Dedifferentiated amniotic fluid mesenchymal stem cell (primary cell): ENCODE data around the gene SPINK4.

Experiments used
- DNase-seq: peaks from one replicate; pipeline ENCODE4 v3.0.0-alpha.2; 2016; ENCODE audit errors: extremely low spot score

SPINK4 gene

DNA sequence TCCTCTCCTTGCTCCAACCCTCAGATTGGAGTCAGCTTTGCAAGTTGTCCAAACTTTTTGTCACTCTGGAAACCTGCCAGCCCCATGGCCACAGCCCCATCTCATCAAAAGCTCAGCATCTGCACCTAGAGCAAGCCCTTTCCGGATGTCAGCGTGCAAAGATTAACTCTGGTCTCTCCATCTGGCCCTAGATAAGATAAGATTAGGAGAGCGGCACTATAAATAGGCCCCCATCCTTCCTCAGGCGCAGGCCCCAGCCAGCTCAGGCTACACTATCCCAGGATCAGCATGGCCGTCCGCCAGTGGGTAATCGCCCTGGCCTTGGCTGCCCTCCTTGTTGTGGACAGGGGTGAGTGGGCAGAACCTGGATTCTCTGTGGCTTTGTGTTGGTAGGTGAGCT is at the start of gene SPINK4:
Gene SPINK4 (plus strand): TSS at position 247 of the 400 bp plus-strand sequence. CDS start 42 bp downstream, at position 289.
- DNase-seq = no peak

- no peak for DNase-seq
Measured at GRCh38 chr9:33192493-33193255, 47.3 kb upstream of the SPINK4 start.

DNA sequence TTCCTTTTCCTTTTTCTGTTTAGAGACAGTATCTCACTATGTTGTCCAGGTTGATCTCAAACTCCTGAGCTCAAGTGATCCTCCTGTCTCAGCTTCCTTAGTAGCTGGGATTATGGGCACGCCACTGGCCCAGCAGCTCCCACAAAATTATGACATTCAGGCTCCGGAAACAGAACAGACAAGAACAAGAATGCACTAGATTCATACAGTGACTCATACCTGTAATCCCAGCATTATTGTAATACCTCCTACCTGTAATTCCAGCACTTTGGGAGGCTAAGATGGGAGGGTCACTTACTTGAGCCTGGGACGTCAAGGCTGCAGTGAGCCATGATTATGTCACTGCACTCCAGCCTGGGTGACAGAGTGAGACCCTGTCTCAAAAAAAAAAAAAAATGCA is 46.1 kb upstream of the SPINK4 start:
- DNase-seq = no peak

DNA sequence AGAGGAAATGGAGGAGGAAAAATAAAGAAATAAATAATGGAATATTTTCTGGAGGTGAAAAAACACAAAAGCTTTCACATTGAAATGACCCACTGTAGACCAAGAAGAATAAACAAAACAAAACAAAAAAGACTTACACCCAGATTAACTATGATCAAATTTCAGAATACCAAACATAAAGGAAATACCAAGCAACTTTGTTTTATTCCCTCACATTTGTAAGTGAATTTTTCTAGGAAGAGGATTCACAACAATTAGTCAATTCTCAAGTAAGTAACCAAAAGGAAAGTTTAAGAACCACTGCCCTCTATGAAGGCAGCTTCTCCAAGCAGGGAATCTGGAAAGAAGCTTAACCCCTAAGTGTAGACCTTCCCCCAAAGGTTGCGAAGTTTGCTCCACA is 43.2 kb upstream of the SPINK4 start:
- DNase-seq = peak; percentile 36

GRCh38 chr9:33197279-33198152 is 42.5 kb upstream of the SPINK4 start:
- DNase-seq = no peak

GRCh38 chr9:33198165-33198564 is 41.8 kb upstream of the SPINK4 start:
- DNase-seq = no peak

DNA sequence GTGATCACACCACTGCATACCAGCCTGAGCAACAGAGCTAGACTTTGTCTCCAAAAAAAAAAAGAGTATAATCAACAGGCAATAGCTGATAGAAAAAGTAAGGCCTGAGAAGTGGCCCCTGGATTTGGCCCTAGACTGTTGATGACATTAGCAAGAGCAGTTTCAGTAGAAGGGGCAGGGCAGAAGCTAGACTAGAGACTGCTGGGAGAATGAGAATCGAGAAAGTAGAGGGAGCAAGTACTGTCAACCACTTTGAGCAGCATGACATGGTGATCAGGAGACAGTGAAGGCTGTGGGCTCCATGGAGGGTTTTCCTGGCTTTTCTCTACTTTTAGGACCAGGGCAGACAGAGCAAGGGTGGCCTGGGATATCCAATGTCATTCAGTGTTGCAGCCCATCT is 37.9 kb upstream of the SPINK4 start:
- DNase-seq = no peak

DNA sequence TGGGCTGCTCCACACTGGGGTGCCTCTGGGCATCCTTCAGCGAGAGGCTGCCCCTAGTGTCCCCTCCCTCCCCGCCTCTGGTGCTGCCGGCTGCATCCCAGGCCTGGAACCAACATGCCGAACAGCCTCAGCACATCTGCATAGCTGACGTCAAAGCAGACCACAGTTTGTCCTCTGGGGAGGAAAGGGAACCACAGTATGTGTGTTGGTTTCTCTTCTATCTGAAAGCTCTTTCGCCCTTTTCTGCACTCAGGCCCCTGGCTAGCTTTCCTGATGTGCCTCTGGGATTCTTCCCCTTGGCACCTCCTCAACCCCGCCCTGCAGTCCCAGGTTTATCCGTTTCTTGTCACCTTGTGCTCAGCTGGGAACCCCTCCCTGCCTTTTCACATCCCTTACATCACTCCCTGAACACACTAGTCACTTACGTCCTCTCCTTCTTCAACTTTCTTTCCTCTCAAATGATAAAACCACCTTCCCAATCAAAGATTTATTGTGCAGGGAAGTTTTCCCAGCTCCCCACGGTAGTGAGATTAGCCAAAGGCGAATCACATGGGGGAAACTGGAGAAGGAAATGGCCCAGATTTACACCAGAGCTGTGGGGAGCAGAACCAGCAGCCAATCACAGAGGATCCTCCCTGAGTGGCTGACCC is 37.3 kb upstream of the SPINK4 start:
- DNase-seq = no peak

DNA sequence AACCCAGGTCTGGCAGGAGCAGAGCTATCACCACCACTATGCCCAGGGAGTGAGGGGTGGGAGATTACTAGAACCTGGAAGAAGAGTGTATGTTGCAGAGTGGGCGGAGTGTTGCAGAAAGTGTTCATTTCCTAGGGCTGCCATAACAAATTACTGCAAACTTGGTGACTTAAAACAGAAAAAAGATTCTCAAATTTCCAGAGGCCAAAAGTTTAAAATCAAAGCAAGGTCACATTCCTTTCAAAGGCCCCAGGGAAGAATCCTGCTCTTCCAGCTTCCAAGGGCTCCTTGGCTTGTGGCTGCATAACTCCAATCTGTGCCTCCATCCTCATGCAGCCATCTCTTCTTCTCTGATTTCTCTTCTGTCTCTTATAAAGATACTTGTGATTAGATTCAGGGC is 30.6 kb upstream of the SPINK4 start:
- peak; percentile 20 for DNase-seq

DNA sequence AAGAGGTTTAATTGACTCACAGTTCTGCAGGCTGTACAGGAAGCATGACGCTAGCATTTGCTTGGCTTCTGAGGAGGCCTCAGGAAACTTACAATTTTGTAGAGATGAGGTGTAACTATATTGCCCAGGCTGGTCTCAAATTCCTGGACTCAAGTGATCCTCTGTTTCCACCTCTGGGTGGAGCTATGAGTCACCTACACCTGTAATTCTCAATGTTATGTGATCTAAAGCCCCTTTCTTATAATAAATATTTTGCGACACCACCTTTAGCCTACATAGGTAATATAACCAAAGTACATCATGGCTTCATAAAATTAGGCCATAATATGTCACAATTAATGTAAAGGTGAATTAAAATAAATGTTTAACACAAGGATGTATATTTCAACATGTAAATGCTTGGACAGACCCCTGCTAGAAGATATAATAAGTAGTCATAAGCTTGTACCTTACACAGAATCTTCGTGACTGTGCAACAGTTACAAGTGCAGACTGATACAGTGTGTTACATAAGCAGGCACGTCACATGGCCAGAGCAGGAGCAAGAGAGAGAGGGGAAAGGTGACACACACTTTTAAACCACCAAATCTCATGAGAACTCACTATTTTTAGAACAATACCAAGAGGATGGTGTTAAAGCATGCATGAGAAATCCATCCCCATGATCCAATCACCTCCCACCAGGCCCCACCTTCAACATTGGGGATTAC is 29.8 kb upstream of the SPINK4 start:
- DNase-seq = no peak

DNA sequence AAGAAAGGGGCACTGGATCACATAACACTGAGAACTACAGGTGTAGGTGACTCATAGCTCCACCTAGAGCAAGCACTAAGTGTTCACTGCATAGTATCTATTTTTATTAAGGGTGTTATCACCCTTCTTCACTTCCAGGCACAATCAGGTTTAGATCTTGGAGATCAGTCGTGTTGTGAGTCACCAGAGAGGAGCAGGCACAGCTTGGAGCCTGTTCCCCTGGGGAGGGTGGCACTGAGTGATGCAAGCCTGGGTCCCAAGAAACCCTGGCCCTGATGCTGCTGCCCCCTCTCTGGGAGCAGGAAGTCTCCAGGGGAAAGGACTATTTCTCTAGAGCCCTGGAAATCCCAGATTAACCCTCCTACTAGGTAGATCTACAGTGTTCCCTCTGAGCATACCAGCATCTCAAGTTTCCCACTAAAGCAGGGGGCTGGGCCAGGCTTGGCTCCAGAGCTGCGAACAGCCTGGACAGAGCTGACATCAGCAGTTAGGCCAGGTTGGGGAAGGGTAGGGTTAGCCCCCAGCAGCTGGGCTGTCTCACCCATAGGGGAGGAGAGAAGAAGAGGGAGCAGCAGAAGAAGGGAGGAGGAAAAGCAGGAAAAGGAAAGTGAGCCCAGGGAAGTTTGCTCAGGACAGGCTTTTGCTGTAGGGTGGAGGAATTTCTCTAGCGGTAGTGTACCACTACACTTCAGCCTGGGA is 28.1 kb upstream of the SPINK4 start:
- no peak for DNase-seq

DNA sequence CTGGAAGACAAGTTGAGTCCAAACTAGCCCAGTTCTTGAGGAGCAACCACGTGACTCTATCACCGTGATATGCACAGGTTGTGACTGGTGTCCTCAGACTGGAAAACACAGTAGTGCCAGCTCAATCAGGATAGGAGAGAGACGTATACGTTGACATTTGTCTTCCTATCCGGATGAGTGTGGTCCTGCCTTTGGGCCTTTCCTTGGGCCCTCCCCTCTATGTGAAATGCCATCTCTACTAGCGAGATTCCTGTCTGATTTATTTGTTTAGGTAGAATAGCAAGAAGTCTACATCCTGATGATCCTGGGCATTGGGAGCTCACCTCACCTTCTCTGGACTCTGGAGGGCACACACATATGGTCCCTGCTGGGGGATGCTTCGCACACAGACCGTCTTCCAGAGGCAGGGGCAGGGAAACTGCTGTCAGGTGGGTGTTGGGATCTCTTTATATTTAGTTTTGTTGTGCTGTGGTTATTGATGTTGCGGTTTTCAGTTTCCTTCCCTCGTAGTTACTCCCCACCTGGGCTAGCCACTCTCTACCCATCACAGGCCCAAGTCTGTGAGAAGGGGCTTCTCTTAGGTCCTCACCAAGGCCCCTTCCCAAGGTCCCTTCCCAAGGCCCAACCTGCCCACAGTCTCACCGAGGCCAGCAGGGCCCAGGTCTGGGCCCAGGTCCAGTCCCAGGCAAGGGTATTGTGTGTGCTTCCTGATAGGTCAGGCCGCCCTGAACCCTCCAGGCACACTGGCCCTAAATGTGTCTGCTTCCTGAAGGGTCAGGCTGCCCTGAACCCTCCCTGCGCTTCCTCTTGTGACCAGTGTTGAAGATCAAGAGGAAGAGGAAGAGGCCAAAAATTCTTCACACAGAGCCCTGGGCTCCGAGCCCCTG is 19.0 kb upstream of the SPINK4 start:
- DNase-seq = no peak

DNA sequence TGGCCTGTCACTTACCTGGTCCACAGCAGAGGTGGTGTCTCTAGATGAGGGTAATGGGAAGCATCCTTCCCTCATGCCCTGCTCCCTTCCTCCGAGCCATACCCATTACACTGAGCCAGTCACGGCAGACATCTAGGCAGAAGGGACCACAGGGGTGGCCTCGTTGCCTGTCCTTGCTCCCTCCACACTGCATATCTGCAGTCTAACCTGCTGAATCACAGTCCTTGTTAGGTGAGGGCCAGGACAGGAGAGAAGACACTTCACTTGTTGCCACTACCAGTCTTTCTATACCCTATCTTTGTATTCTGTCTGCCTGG is 18.4 kb upstream of the SPINK4 start:
- DNase-seq = no peak

DNA sequence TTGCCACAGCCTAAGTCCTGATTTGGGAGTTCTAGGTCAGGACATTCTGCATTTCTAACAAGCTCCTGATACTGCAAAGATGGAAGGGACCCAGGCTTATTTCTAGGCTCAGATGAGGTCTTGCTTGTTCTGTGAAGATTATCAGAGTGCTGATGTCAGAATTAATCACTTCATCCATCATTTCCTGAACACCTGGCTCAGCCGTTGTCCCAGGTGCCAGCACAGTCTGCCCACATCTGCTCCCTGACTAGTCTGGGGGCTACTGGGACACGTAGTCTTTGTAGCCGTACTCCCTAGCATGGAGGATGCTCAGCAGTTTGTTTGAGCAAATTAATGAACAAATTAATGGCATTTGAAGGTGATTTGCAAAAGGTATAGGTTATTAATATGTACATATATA is 17.9 kb upstream of the SPINK4 start:
- DNase-seq = no peak

- DNase-seq = no peak
Measured at GRCh38 chr9:33223696-33224095, 16.3 kb upstream of the SPINK4 start.

- DNase-seq = peak; percentile 78
Measured at GRCh38 chr9:33225319-33226147, 14.4 kb upstream of the SPINK4 start.

- DNase-seq = no peak
Measured at GRCh38 chr9:33227008-33227398, 13.0 kb upstream of the SPINK4 start.

DNA sequence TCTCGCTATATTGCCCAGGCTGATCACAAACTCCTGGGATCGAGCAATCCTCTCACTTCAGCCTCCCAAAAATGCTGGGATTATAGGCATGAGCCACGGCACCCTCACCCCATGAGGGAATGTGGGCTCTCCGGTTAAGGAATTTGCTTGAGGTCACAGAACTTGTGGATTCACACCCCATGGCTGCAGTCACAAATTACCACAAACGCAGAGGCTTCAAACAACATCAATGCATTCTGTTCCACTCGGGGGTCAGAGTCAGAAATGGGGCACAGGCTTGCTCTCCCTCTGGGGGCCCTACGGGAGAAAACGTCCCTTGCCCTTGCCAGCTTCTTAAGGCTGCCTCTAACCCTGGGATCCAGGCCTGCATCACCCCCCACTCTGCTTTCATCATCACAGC is 12.2 kb upstream of the SPINK4 start:
- DNase-seq = no peak

GRCh38 chr9:33228606-33229005 is 11.4 kb upstream of the SPINK4 start:
- no peak for DNase-seq
